SW 1271 (cell line): ENCODE measurements around the gene HES3.
A peak's percentile ranks its signal among the peaks of the same experiment; 100 is the strongest.
"Not testable (repeated sequence)": the region's sequence is repeated elsewhere in the genome, so short reads cannot be mapped to it uniquely, and the experiment has no call there.

Experiments
- DNase-seq, 2 experiments: peaks; one replicate each; lab custom pipeline; 2025; lab: John Stamatoyannopoulos, UW

The HES3 gene

DNA sequence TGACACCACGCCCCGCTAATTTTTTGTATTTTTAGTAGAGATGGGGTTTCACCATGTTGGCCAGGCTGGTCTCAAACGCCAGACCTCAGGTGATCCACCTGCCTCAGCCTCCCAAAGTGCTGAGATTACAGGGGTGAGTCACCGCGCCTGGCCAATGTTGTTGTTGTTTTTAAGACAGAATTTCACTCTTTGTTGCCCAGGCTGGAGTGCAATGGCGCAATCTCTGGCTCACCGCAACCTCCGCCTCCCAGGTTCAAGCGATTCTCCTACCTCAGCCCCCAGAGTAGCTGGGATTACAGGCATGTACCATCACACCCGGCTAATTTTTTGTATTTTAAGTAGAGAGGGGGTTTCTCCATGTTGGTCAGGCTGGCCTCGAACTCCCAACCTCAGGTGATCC lies 24.3 kb upstream of the HES3 start:
- not testable (repeated sequence) for DNase-seq

DNA sequence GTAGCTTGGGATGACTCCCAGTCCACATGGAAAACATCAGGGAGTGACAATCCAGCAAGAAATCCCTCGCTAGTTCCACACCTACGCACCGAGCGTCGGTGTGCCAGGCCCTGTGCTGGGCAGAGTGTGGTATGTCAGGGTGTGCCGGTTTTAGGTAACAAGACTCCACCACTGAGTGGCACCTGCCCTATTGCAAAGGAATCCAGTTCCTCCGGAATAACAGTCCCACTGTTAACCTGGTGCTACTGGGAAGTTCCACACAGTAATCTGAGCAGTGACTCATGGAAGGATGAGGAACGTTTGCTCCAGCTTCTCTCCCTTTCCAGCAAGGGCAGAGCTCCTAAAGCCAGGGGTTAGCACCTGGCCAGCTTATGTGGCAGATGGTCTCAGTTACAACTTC lies 23.7 kb upstream of the HES3 start:
- DNase-seq = no peak

GRCh38 chr1:6221210-6221784 lies 22.7 kb upstream of the HES3 start:
- no peak for DNase-seq

GRCh38 chr1:6222636-6223035 lies 21.3 kb upstream of the HES3 start:
- DNase-seq = no peak

DNA sequence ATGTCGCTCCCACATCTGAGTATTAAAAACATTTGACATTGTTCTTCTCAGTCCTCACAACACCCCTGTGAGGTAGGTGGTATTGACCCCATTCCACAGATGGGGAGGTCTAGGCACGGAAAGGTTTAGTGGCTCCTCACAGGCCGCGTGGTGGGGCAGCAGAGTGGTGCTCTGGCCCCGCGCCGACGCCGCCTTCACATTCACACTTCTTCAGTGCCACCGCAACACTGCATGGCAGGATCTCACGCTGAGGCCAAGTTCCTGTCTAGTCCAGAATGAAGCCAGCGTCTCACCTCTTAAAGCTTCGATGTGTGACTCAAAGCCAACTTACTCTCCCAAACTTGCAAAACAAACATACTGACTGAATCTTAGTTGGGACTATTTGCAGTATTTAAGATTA lies 20.4 kb upstream of the HES3 start:
- no peak for DNase-seq

DNA sequence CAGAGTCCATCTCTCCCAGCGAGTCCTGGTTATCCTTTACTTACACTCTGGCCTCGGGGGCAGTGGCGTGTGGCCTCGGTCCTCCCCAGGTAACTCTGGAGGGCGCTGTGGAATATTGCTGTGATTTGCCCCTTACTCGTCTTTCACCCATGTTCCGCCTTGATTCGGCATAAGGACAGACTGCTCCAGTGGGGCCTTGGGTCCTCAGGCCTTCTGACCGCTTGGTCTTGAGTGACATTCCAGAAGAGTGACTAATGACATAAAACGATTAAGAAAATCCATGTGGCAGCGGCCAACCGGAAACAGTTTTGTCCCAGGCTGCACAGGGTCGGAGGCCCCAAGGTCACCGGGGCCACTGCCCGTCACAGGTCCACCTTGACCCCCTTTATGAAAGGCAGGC lies 19.3 kb upstream of the HES3 start:
- no peak for DNase-seq

GRCh38 chr1:6225651-6226050 lies 18.3 kb upstream of the HES3 start:
- no peak for DNase-seq

GRCh38 chr1:6233376-6233775 lies 10.6 kb upstream of the HES3 start:
- DNase-seq = no peak

- no peak for DNase-seq
Observed at GRCh38 chr1:6234502-6235295, 9.3 kb upstream of the HES3 start.

DNA sequence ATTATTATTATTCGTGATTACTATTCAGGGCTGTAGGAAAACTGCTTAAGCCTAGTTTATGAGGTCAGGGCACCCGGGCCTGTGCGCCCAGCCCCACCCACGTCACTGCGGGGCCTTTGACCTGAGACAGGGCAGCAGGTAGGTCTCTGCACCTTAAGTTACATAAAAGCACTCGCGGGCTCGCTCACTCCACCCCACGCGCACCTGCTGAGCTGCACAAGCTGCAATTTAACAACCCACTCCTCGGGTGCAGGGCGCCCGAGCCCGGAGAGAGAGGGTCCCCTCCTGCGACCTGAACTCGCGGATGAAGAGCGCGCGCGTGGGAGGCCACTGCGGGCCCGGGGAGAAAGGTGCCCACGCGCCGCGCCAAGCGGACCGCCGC lies 8.7 kb upstream of the HES3 start:
- no peak for DNase-seq

DNA sequence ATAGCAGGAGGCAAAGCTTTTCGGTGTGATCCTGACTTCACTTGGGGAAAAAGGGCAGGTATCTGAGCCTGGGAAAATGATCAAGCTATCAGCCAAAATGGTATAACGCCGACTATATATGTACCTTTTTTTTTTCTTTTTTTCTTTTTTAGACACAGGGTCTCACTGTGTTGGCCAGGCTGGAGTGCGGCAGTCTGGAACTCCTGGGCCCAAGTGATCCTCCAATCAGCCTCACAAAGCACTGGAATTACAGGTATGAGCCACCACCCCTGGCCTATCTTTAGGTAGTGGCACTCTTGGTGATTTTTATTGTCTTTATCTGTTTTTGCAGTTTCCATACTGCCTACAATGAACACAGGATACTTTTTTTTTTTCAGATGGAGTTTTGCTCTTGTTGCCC lies 6.9 kb upstream of the HES3 start:
- DNase-seq = no peak

- DNase-seq = no peak
Observed at GRCh38 chr1:6239213-6239752, 4.7 kb upstream of the HES3 start.

DNA sequence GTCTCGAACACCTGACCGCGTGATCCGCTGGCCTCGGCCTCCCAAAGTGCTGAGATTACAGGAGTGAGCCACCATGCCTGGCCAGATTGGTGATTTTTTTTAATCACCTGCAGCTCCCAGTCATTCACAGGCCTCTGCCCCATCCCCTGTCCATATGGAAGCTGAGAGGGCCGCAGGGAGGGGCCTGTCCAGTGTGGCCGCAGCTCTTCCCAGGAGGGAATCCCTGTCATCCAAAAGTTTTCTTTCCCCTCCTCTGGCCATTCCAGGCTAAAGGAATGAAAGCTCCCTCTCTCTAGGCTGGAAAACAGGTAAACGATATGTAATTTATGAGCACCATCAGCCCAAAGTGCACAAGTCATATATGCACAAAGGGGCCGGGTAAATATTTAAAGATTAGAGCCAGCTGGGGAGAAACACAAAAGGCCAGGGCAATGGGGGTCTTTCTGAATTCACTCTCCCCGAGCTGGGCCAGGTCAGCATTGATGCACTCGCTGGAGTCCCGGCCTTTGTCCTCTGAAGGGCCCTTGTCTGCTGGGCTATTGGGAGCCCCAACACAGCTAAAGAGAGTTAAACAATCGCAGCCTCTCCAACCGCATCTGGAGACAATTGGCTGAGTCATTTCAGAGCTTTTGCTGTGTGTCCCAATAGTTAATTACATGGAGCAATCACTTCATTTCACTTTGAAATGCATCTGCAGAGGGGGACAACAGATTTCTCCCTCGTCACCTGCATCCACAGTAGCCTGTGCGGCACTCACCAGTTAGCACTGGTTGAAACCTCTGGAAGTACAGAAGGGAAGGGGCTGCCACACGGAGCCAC lies 3.8 kb upstream of the HES3 start:
- DNase-seq = no peak

DNA sequence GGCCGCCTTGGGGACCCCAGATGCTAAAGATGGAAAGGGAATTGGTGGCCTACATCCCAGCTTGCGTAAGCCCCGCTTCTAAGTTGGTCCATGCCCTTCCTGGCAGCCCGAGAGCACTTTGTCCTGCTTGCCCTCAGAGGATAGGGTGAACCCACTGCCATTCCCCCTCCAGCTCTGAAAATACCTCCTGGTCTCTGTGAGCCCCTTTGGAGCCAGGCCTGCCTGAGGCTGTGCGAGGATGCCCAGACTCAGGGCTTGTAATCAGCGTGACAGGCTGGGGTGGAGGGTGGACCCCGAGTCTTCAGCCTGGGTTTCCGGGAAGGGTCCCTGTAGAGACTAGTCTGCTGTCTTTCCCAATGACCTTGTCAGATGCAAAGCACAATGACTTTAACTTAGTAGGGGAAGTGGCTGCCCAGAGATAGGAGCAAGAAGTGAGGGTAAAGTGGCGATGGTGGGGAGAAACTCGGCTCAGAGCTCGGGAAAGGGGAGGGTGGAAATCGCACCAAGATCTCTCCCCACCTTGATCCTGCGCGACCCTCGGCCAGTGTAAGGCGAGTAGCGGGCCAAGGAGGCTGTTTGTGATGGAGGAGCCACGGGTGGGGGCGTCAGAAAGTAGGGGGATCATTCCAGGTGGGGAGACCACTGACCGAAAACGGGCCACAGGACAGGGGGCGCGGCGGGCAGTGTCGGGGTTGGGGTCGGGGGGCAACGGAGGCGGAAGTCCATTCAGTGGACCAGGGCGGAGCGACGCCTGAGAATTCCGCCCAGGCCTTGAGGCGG lies 2.7 kb upstream of the HES3 start:
- no peak for DNase-seq

DNA sequence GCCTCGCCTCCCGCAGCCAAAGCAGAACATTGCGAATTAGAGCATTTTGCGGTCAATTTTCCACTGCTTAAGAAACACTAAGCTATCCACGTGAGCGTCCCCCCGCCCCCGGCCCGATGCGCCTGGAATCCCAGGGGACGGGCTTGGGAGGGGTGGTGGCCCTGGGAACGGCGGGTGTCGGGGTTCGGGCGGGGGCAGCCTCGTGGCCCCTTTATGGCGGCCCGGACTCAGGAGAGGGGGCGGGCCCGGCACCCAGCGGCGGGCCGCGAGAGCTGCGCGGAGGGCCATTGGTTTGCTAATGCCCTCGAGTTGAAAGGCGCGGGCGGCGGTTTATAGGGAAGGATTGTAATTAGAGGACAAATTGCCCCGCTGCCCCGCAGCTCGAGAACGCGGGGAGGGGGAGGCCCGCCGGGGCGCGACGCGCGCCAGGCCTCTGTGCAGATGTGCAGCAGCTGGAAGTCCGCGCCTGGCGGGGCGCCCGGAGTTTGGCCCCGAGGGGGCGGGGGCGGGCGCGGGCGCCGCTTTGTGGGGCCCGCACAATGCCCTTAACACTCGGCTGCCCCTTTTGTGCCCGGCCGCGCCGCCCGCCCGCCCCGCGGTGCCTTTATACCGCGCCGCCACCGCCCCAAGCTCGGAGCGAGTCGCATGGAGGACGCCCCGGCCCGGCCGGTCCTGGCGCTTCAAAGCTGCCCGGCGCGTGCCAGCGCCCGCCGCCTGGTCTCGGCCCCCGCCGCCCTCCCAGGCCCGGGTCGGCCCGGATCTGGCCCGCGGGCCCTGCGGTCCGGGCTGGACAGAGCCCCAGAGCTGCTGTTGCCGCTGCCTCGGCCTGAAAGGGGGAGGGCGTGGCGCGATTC lies 1.9 kb upstream of the HES3 start:
- no peak for DNase-seq

DNA sequence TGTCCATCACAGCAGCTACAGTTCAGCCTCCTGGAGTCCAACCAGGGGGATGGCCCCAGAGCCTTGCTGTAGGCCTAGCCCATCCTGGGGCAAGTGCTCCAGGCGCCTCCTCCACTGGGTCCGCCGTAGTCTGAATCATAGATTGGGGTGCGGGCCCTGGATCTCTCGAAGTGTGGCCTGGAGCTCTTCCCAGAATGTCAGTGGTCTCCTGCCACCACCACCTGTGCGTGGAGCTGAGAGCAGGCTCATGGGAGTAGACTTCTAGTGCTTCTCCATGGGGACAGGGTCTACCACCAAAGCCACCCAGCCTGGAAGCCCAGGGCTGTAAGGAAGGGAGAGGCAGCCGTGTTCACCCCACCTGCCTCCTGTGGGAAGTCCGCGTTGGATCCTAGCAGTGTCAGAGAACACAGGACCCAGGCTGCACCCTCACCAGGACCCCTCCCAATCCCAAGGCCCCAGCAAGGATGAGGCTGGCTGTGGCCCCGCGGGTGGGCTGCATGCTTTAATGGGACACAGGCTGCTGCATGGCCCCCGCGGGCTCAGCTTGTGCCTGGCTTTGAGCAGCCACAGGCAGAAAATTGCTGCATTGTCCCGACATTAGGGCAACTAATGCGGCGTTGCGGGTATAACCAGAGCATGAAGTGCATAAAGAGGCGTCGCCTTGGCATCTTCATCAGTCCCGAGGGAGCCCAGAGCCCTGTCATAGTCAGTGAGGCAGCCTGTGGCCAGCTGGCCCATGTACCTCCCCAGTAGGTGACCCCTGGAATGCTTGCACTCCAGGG lies 735 bp upstream of the HES3 start:
- DNase-seq = no peak

- DNase-seq = no peak
Observed at GRCh38 chr1:6244401-6245049, 546 bp downstream of the HES3 start.

DNA sequence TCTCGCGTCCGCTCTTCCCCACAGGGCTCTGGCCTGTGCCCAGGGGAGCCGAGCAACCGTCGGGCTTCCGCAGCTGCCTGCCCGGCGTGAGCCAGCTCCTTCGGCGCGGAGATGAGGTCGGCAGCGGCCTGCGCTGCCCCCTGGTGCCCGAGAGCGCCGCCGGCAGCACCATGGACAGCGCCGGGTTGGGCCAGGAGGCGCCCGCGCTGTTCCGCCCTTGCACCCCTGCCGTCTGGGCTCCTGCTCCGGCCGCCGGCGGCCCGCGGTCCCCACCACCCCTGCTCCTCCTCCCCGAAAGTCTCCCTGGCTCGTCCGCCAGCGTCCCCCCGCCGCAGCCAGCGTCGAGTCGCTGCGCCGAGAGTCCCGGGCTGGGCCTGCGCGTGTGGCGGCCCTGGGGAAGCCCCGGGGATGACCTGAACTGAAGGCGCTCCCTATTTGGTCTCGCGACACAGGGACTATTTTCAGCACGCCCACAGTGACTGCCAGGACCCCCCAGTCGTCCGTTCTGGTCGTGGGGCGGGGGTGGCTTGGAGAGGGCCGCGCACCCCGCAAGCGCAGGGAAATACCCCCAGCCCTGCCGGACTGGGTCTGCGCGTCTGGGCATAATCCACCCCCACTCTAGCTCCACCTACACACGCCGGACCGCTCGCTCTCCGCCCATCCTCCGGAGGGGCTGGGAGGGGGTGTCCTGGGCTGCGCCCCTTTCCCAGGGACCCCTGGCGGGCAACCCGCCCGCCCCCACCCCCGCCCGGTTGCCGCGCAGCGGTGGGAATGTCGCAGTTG lies 1.3 kb downstream of the HES3 start:
- peak in 1 of 2 experiments; percentile 64 for DNase-seq
